ENCODE data around the gene SLC25A1. TPM values are rescaled to one million over a fixed set of nuclear protein-coding genes. Genes with fewer than 3 reads are reported as not detected.

Gene SLC25A1
- total RNA-seq, 1 donor from 2014 or later, result 99.8 TPM

- peaks cover 7% of the 10 kb centered on the region for H3K36me3 Mint-ChIP-seq (ENCODE audit: insufficient read depth)
- no peak overlapping the region for H3K27ac Mint-ChIP-seq
- DNase-seq (ENCODE audit: low spot score, unreplicated experiment), result no peak
- no peak overlapping the region for H3K4me3 Mint-ChIP-seq (ENCODE audit: low read depth)
- H3K9me3 Mint-ChIP-seq (ENCODE audit: low read depth), result no peaks in the 10 kb centered on the region
- no peak for TF ChIP-seq CTCF (IDR thresholded peaks at IDR 0.05; ENCODE audit: unreplicated experiment)
- H3K4me1 Mint-ChIP-seq (ENCODE audit: low read depth), result no peaks in the 10 kb centered on the region
- no peaks in the 10 kb centered on the region for H3K27me3 Mint-ChIP-seq
These were observed 45.0 kb downstream of the SLC25A1 start for GRCh38 chr22:19133561-19133960.

DNA sequence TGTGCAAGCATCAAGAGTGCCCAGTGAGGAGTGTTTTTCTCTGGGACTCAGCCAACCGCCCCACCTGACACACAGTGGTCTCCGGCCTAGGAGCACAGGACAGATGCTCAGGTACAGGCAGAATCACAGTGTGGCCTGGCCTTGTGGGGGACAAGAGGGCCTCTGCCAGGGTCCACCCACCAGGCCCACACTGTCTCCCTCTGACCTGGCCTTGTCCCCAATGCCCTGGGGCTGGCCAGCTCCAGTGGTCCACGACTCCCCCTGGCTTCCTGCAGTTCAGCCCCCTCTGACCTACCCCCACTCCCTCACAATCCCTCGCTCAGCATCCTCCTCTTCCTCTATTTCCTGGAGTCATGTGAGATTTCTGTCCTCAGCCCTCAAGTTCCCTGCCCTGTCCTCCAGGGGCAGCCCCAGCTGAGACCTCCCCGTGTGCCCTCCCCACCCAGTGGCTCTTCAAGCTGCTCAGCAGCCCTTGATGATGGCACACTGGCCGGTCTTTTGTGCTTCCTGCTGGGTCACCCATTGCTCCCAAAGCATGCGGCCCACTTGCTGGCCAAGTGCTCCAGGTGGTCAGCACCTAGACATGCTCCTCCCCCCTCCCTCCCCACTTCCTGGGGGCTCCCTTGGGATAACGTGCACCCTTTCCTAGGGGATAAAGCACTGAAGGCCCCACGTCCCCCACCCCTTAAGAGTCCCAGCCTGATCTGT, 45.7 kb downstream of the SLC25A1 start:
- Mint-ChIP-seq H3K27me3 (no peaks in the 10 kb centered on the region), H3K36me3 (ENCODE audit: insufficient read depth) (peaks cover 7% of the 10 kb centered on the region), H3K4me1 (ENCODE audit: low read depth) (no peaks in the 10 kb centered on the region), H3K9me3 (ENCODE audit: low read depth) (no peaks in the 10 kb centered on the region), H3K4me3 (ENCODE audit: low read depth) (no peak overlapping the region), H3K27ac (no peak overlapping the region)
- no peak for DNase-seq (ENCODE audit: low spot score, unreplicated experiment)
- TF ChIP-seq CTCF (IDR thresholded peaks at IDR 0.05; ENCODE audit: unreplicated experiment), result no peak

GRCh38 chr22:19132153-19132552, 46.4 kb downstream of the SLC25A1 start:
- DNase-seq (ENCODE audit: low spot score, unreplicated experiment), result no peak
- no peak overlapping the region for H3K27ac Mint-ChIP-seq
- H3K27me3 Mint-ChIP-seq, result no peaks in the 10 kb centered on the region
- no peak overlapping the region for H3K4me3 Mint-ChIP-seq (ENCODE audit: low read depth)
- no peak for TF ChIP-seq CTCF (IDR thresholded peaks at IDR 0.05; ENCODE audit: unreplicated experiment)
- H3K9me3 Mint-ChIP-seq (ENCODE audit: low read depth), result no peaks in the 10 kb centered on the region
- H3K4me1 Mint-ChIP-seq (ENCODE audit: low read depth), result no peaks in the 10 kb centered on the region
- H3K36me3 Mint-ChIP-seq (ENCODE audit: insufficient read depth), result peaks cover 7% of the 10 kb centered on the region

- no peak for DNase-seq (ENCODE audit: low spot score, unreplicated experiment)
- Mint-ChIP-seq H3K27me3 (no peaks in the 10 kb centered on the region), H3K27ac (no peak overlapping the region), H3K4me3 (ENCODE audit: low read depth) (no peak overlapping the region), H3K4me1 (ENCODE audit: low read depth) (no peaks in the 10 kb centered on the region), H3K36me3 (ENCODE audit: insufficient read depth) (peaks cover 6% of the 10 kb centered on the region), H3K9me3 (ENCODE audit: low read depth) (no peaks in the 10 kb centered on the region)
- no peak for TF ChIP-seq CTCF (IDR thresholded peaks at IDR 0.05; ENCODE audit: unreplicated experiment)
These were observed 46.9 kb downstream of the SLC25A1 start for GRCh38 chr22:19131685-19132015.

DNA sequence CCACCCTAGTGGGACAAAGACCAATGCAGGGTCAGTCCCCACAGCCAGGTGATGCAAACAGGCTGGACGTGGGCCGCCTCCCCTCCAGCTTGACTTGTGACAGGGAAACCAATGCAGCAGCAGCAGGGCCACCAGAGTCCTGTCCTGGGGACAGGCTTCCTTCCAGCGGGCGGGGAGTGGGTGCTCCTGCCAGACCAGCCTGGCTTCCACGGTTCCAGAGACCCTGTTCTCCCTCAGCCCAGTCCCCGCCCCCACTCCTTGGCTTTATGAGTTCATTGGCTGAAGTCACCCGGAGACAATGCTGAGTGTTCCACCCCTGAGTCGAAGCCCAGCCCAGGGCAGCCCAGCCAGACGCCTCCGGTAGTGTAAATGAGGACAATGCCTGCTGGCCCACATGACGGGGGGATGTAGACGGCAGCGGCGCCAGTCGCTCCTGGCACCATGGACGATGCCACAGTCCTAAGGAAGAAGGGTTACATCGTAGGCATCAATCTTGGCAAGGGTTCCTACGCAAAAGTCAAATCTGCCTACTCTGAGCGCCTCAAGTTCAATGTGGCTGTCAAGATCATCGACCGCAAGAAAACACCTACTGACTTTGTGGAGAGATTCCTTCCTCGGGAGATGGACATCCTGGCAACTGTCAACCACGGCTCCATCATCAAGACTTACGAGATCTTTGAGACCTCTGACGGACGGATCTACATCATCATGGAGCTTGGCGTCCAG, 47.4 kb downstream of the SLC25A1 start, which contains the start of gene TSSK2:
TSSK2 (plus strand) TSS at position 350 of the 726 bp plus-strand sequence; CDS start at position 442, 92 bp downstream.
- H3K9me3 Mint-ChIP-seq (ENCODE audit: low read depth), result no peaks in the 10 kb centered on the region
- TF ChIP-seq CTCF (IDR thresholded peaks at IDR 0.05; ENCODE audit: unreplicated experiment), result no peak
- no peak within 1 kb of the TSS for H3K4me3 Mint-ChIP-seq (ENCODE audit: low read depth)
- no peak within 1 kb of the TSS for H3K27ac Mint-ChIP-seq
- H3K27me3 Mint-ChIP-seq, result no peaks in the 10 kb centered on the region
- no peak for DNase-seq (ENCODE audit: low spot score, unreplicated experiment)
- H3K36me3 Mint-ChIP-seq (ENCODE audit: insufficient read depth), result peaks cover 2% of the 10 kb centered on the region
- H3K4me1 Mint-ChIP-seq (ENCODE audit: low read depth), result no peaks in the 10 kb centered on the region
